ENCODE data around the gene SNCAIP.
A peak's percentile ranks its signal among the peaks of the same experiment; 100 is the strongest.

The SNCAIP gene

DNA sequence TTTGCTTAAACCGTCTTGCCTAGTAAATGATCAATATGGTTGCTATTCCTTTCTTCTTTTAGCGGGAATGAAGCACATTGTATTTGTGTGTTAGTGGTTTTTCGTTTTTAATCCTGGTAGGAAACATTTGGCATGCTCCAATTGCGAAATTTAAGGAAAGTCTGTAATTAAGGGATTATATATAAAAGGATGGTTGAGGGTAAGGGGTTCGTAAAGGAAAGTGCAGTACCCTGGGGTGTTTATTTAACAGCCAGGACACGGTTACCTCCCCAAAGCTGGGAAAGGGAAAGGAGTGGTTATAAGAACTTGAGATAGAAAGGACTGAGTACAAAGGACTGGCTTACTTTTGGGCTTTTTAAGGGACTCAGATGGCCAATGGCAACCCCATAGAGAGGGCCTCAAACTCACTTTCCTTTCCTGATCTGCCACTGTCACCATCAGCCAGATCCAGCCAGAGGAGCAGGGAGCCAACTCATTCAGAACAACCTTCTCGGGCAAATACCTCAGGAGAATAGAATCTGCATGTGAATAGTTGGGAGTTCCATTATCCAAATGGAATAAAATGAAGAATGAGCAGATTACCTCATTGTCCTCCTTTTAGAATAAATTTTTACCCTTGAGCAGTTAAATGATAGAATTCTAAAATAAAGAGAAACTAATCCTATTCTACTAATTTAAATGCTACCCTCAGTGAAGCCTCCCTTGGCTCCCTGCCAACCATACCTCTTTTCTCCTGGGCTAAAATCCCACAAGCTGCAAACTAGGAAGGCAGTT is 117.7 kb downstream of the SNCAIP start:
- DNase-seq (ENCODE audit: low read depth): no peak

DNA sequence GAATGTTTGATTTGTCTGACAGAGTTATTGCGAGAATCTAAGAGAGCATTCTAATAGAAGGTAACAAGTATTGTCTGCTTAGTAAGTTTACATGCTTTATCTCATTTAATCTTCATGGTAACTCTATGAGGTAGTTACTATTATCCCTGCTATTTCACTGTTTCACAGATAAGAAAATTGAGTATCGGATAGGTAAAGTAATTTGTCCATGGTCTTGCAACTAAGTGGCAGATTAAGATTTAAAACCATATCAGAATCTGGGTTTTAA is 118.2 kb downstream of the SNCAIP start:
- DNase-seq (ENCODE audit: low read depth): no peak

- no peak for DNase-seq (ENCODE audit: low read depth)
Measured at GRCh38 chr5:122431298-122431697, 119.3 kb downstream of the SNCAIP start.

DNA sequence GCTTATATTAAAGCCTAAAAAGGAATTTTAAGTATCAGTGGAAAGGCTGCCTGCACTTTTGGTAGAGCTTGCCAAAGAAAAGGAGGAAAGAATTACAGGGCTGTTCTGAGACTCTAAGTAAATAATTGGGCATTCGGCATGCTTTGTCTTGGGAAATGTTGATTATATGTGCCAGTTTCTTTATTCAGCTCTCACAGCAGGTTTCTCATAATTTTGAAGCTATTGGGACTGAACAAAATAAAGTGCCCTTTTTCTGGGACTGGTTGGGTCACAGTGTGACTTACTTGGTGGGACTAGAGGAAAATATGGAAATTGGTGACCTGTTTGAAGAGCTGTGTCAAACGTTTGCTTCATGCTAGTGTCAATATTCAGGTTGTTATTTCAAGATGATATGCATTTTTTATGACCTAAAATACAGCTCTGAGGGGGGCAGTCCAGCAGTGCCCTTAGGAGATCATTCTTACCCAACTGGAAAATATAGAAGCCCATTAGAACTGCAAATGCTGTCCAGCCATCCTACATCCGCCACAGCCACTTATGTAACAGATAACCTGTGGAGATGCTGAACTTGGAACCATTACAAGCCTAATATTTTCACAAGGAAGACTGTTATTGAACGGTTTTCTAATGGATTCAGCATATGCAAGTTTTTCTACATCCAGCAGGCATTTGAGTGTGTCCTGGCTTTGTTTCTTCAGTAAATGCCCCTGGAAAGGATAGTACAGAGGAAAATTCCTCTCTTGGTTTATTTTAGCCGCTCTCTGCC is 122.4 kb downstream of the SNCAIP start:
- DNase-seq (ENCODE audit: low read depth): no peak

- no peak for DNase-seq (ENCODE audit: low read depth)
Measured at GRCh38 chr5:122435234-122435633, 123.2 kb downstream of the SNCAIP start.

DNA sequence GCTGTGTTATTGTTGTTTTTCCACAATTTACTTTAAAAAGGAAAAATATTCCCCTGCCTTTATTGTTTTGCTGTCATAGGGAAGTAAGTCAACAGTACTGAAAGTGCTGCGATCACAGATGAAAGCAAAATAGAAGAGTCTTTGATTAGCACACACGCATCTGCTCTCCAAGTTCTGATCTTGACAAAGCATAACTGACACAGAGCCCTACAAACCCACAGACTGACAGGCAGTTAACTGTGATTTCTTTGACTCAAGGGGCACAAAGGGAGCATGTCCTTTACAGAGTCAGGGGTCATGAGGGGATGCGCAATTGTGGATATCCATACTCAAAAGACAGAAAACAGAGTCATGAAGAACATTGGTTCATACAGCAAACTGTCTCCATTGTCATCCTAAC is 123.7 kb downstream of the SNCAIP start:
- DNase-seq (ENCODE audit: low read depth): no peak

- DNase-seq (ENCODE audit: low read depth): no peak
Measured at GRCh38 chr5:122436615-122437014, 124.6 kb downstream of the SNCAIP start.

GRCh38 chr5:122439645-122440044 is 127.6 kb downstream of the SNCAIP start:
- no peak for DNase-seq (ENCODE audit: low read depth)

DNA sequence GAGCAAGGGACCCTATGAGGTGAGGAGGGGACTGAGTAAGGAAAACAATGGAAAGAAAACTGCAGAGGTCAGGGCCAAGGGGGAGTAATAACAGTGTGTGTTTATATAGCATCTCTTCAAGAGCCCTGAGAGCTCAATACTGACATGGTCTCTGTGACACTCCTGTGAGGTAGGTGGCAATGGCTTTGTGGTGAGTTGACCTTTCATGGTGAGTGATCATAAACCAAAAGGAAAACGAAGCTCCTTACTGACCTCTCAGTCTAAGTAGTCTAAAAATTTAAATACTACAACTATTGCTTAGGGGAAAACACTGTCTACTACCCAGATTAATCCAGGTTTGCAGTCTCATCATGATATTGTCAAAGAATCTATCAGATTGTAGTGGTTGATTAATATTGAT is 130.9 kb downstream of the SNCAIP start:
- no peak for DNase-seq (ENCODE audit: low read depth)

- DNase-seq (ENCODE audit: low read depth): no peak
Measured at GRCh38 chr5:122444411-122444810, 132.4 kb downstream of the SNCAIP start.

DNA sequence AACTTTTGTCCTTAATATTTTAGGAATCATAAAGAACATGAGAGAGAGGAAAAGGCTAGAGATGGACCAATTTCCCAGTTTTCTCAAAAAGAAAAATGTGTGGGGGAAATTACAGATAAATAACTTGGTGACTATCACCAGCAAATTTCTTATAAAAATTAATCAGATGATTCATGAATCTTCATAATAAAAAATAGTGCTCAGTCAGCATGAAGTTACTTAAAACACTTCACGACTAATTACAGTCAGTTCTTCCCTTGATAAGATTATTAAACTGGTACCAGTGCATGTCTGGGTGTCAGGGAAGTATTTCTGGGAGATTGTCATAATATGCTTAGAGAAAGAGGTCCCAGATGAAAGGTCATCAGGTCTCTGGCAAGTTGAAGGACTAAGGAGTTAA is 133.0 kb downstream of the SNCAIP start:
- no peak for DNase-seq (ENCODE audit: low read depth)

DNA sequence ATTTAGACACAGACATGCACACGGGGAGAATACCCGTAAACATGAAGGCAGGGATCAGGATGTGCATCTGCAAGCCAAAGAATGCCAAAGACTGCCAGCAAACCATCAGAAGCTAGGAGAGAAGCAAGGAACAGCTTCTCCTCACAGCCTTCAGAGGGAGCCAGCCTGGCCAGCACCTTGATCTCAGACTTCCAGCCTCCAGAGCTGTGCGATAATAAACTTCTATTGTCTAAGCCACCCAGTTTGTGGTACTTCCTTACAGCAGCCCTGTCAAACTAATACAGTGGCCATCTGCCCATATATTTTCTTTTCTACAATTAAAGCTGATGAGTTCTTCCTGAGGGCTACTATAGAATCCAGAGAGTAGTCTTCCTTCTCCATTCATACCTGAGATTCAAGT is 135.0 kb downstream of the SNCAIP start:
- DNase-seq (ENCODE audit: low read depth): no peak

GRCh38 chr5:122447879-122448278 is 135.8 kb downstream of the SNCAIP start:
- DNase-seq (ENCODE audit: low read depth): no peak

DNA sequence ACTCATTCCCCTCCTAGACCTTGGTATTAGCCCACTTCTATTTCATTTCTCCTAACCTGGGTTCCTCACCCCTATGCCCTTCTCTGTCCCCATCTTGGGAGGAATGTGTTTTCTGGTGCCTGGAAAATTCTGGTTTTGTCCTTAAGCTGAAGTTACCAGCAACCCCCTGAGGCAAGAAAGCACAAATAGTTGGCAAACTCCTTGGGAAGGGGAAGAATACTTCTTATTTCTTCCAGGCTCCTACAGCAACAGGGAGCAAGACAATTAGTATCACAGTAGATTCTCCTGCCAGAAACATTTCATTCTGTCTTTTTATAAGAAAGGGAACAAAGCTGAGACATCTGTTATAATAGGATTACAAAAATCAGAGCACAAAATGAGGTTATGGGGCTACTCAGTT is 142.5 kb downstream of the SNCAIP start:
- no peak for DNase-seq (ENCODE audit: low read depth)

- no peak for DNase-seq (ENCODE audit: low read depth)
Measured at GRCh38 chr5:122455939-122456338, 143.9 kb downstream of the SNCAIP start.

DNA sequence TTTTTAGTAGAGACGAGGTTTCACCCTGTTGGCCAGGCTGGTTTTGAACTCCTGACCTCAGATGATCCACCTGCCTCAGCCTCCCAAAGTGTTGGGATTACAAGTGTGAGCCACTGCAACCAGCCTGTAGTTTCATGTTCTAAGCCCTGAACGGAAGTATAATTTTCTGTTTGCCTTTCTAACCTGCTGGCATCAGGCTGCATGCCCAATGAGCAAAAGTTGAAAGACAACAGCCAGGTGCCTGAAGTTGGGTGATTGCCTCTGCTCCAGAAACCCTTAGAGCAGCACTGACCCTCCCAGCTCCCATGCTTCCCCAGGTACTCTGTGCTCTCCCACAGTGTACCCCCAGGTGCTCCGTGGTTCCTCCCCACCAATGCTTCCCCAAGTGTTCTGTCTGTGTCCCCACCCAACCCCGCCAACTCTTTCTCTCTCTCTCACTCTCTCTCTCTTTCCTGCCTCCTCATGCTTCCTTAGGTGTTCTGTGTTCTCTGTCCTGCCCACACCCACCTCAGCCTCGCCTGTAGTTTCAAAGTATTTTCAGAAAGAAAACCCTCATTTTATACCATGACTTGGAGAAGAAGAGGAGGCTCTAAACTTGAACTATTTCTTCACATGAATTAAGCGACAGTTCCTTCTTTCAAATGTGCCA is 145.3 kb downstream of the SNCAIP start:
- no peak for DNase-seq (ENCODE audit: low read depth)

- DNase-seq (ENCODE audit: low read depth): no peak
Measured at GRCh38 chr5:122458278-122458872, 146.3 kb downstream of the SNCAIP start.

DNA sequence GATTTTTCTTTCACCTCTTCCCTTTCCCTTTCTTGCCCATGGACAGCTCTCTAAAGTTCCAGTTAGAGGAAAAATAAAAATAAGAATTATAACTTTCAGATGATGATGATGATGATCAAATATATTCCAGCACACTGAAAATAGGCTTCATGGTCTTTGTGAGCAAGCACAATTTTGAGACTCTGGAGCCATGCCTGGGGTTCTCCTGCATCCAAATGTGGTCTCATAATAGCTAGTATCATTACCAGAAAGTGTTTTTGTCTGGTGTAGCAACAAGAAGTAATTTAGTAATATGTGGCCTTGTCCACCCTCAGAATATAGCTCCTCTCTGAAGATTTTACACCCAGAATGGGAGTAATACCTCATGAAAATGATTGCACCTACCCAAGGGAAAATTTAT is 150.4 kb downstream of the SNCAIP start:
- DNase-seq (ENCODE audit: low read depth): no peak

GRCh38 chr5:122463221-122463620 is 151.2 kb downstream of the SNCAIP start:
- peak; percentile 41 for DNase-seq (ENCODE audit: low read depth)

DNA sequence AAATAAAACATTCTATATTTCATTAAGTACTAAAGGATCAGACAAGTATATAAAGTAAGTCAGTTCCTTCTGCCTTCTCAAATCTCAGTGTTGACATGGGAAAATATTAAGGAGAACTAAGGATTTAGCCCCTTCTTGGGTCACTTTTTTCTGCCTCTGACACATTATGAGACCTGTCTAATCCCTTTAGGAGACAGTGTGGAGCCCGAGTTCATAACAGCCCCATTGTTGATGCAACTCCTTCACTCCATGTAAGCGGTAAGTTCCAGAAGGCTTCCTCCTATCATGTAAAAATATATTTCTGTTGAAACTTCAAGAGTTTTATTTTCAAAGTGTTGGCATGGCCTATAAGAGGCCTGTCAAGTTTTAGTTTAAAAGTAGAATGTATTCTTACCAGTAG is 152.2 kb downstream of the SNCAIP start:
- no peak for DNase-seq (ENCODE audit: low read depth)

DNA sequence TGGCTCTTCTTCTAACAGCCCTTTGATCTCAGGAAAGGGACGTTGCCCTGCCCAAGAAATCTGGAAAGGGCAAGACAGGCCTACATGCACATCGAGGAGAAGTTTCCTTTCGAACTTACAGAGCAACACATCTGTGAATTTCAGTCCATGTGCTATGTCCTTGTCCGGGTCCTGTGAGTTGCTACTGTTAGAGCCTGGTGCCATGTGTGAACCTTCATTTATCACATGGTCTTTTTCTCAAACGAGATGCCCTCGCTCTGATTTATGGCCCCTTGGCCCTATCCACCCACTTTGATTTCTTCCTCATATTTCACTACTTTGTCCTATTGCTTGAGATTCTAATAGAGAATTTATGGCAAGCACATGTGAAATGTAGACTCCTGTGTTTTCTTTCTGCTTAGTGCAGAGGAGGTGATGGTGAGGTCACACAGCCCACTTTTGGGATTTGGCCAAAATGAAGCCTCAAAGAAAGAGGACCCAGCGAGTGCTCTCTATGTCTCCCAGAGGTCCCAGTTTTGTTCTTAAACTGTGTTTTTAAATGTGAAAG is 153.1 kb downstream of the SNCAIP start:
- no peak for DNase-seq (ENCODE audit: low read depth)

DNA sequence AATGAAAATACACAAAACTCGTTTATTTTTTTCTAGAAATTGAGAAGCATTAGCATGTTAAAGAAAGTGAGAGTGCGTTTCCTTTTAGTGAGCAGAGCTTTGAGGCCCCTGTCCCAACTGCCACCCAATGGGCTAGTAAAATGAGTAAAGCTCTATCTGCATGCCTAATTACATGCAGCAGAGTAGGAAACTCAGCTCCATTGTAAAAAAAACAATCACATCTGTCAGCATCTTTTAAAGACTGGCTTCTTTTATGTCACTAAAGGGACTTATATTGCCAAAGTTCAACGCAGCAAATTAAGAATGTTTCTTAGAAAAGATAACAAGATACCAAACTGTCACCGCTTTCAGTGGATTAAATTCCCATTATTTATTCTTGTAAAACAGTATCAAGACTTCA is 154.0 kb downstream of the SNCAIP start:
- DNase-seq (ENCODE audit: low read depth): no peak

Data from GM04503 (cell line).